GM12865 (cell line): ENCODE results near the gene GSTA1.

Experiments used
- DNase-seq: peaks from one replicate; pipeline ENCODE4 v3.0.0; 2010; ENCODE audit warnings: low read depth
- H3K4me3 ChIP-seq: 2 replicates; pipeline ENCODE4 v1.5.1; 2011; ENCODE audit warnings: mild to moderate bottlenecking, low read depth, low read length, control low read depth
- CTCF ChIP-seq: IDR thresholded peaks from 2 replicates; pipeline ENCODE4 v1.5.1; 2011; ENCODE audit warnings: low read length, control low read depth, low read depth, inconsistent platforms; ENCODE audit not compliant: insufficient read depth; ENCODE audit errors: missing control alignments

Gene GSTA1

DNA sequence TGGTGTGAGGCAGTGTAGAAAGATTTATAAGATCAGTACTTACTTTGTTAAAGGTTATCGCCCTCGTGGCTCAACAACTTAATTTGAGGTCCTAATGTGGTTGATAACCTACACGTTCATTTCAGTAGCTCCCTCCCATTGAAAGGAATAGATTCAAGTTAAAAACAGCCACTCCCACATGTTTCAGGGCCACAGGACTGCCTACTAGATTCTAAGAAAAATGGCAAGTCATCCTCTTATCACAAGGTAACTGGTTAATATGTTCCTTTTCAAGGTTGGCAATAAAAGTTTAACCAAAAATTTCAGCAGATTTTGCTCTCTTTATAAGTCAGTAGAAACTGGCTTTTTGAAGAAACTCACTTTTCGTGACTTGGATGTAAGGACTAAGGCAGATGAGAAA lies 57.4 kb downstream of the GSTA1 start:
- no peak for DNase-seq
- H3K4me3 ChIP-seq: no peak overlapping the region
- TF ChIP-seq CTCF: no peak

DNA sequence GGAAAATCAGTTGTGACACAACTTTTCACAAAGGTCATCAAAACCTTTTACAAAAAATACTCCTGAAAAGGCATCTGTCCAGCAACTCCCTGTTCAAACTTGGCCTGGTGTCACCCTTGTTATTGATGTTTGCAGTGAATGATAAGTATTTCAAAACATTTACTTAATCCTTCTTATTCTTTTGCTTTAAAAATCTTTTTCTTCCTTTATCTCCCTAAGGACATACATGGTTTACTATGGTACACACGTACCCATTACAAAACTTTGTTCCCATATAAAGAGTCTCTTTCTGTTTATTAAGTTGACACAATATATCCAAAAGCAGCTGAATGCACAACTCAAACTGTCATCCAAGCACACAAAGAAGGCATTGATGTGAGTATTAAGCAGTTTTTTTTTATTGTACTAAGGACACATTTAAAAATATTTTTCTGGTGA lies 57.8 kb downstream of the GSTA1 start:
- H3K4me3 ChIP-seq: no peak overlapping the region
- TF ChIP-seq CTCF: no peak
- DNase-seq: no peak

GRCh38 chr6:52741872-52742271 lies 61.7 kb downstream of the GSTA1 start:
- H3K4me3 ChIP-seq: no peak overlapping the region
- no peak for DNase-seq
- TF ChIP-seq CTCF: no peak
